GM23338 (cell line): ENCODE measurements around the gene GYPC. TPM values are rescaled to one million over a fixed set of nuclear protein-coding genes. Genes with fewer than 3 reads are reported as not detected.

ENCODE experiments used
- ATAC-seq: fragments of 200-7000 bp; cut with Tn5 transposase; 3 replicates; pipeline ENCODE4 v1.9.1; 2020
- DNase-seq: peaks from one replicate; pipeline ENCODE4 v3.0.0-alpha.2; 2015; ENCODE audit warnings: low spot score
- H2AFZ ChIP-seq: fragments of 200-600 bp; sonication (generic); 2 replicates; pipeline ENCODE4 v1.8.0; 2016; ENCODE audit warnings: antibody characterized with exemption, mild to moderate bottlenecking, moderate library complexity
- H3F3A ChIP-seq: fragments of 200-600 bp; sonication (generic); replicated peaks from 2 replicates; pipeline ENCODE4 v1.8.0; 2017; ENCODE audit warnings: antibody characterized with exemption, mixed run types, low read depth
- H3K27ac ChIP-seq: fragments of 200-600 bp; sonication (generic); 2 replicates; pipeline ENCODE4 v1.6.1; 2016; ENCODE audit warnings: low read depth
- H3K27me3 ChIP-seq: fragments of 200-600 bp; sonication (generic); 2 replicates; pipeline ENCODE4 v1.8.0; 2016; ENCODE audit warnings: mild to moderate bottlenecking, mixed run types, moderate library complexity; ENCODE audit not compliant: insufficient read depth
- H3K36me3 ChIP-seq: fragments of 200-600 bp; sonication (generic); 2 replicates; pipeline ENCODE4 v1.8.0; 2016; ENCODE audit warnings: mild to moderate bottlenecking; ENCODE audit not compliant: insufficient read depth
- H3K4me1 ChIP-seq: fragments of 200-600 bp; sonication (generic); 2 replicates; pipeline ENCODE4 v1.8.0; 2016; ENCODE audit warnings: mild to moderate bottlenecking, moderate library complexity; ENCODE audit not compliant: insufficient read depth
- H3K4me2 ChIP-seq: fragments of 200-600 bp; sonication (generic); 2 replicates; pipeline ENCODE4 v1.7.1; 2017; ENCODE audit warnings: mixed run types
- H3K4me3 ChIP-seq: fragments of 200-600 bp; sonication (generic); 2 replicates; pipeline ENCODE4 v1.6.1; 2016; ENCODE audit warnings: mixed run types
- H3K79me2 ChIP-seq: fragments of 200-600 bp; sonication (generic); replicated peaks from 2 replicates; pipeline ENCODE4 v1.8.0; 2017; ENCODE audit warnings: mild to moderate bottlenecking; ENCODE audit not compliant: insufficient read depth
- H3K9me2 ChIP-seq: fragments of 200-600 bp; sonication (generic); 2 replicates; pipeline ENCODE4 v1.8.0; 2017; ENCODE audit not compliant: insufficient read depth
- H4K20me1 ChIP-seq: fragments of 200-600 bp; sonication (generic); replicated peaks from 2 replicates; pipeline ENCODE4 v1.8.0; 2017; ENCODE audit warnings: mild to moderate bottlenecking; ENCODE audit not compliant: insufficient read depth
- H3K27ac Mint-ChIP-seq: 2 replicates; pipeline ENCODE4 v1.8.0; 2020; ENCODE audit warnings: inconsistent platforms, mild to moderate bottlenecking, moderate library complexity, mixed read lengths
- H3K27me3 Mint-ChIP-seq: 3 replicates; pipeline ENCODE4 v1.8.0; 2022; ENCODE audit warnings: low read depth, mild to moderate bottlenecking, moderate library complexity, mixed read lengths, inconsistent platforms; ENCODE audit not compliant: insufficient read depth, poor library complexity
- H3K36me3 Mint-ChIP-seq: 3 replicates; pipeline ENCODE4 v1.8.0; 2021; ENCODE audit warnings: low read depth, mild to moderate bottlenecking, inconsistent platforms, moderate library complexity, mixed read lengths
- H3K4me1 Mint-ChIP-seq: 3 replicates; pipeline ENCODE4 v1.8.0; 2020; ENCODE audit warnings: mild to moderate bottlenecking, inconsistent platforms, mixed read lengths
- H3K4me3 Mint-ChIP-seq: 3 replicates; pipeline ENCODE4 v1.8.0; 2021; ENCODE audit warnings: moderate library complexity, mild to moderate bottlenecking, inconsistent platforms, mixed read lengths
- H3K9me3 Mint-ChIP-seq: 3 replicates; pipeline ENCODE4 v1.8.0; 2020; ENCODE audit warnings: moderate library complexity, mild to moderate bottlenecking, inconsistent platforms, mixed read lengths
- CREB1 ChIP-seq: fragments of 250-450 bp; sonication (Bioruptor Pico); IDR thresholded peaks from 2 replicates; pipeline ENCODE4 v1.5.0; 2020; ENCODE audit warnings: low read depth, mild to moderate bottlenecking, moderate library complexity
- CTCF ChIP-seq, 2 experiments: fragments of 200-600 bp in 1 of 2; sonication (generic) in 1 of 2; conservative IDR thresholded peaks; 2 replicates each; pipeline versions ENCODE4 v1.5.1 to v1.6.1; 2016 to 2017; ENCODE audit warnings: antibody characterized with exemption in 2 of 2, low read depth in 2 of 2, mild to moderate bottlenecking in 2 of 2, moderate library complexity in 1 of 2
- ETS1 ChIP-seq: IDR thresholded peaks from 2 replicates; pipeline ENCODE4 v1.6.1; 2016; ENCODE audit warnings: antibody characterized with exemption
- EZH2 ChIP-seq: fragments of 200-600 bp; sonication (generic); IDR thresholded peaks from one replicate; pipeline ENCODE4 v1.8.0; 2017; ENCODE audit warnings: antibody characterized with exemption, mild to moderate bottlenecking, low read depth; ENCODE audit not compliant: unreplicated experiment
- EZH2phosphoT487 ChIP-seq: fragments of 200-600 bp; sonication (generic); IDR thresholded peaks from one replicate; pipeline ENCODE4 v1.8.1; 2018; ENCODE audit warnings: antibody characterized with exemption; ENCODE audit not compliant: unreplicated experiment
- NANOG ChIP-seq: IDR thresholded peaks from 2 replicates; pipeline ENCODE4 v1.6.1; 2016; ENCODE audit warnings: antibody characterized with exemption, borderline replicate concordance
- POLR2AphosphoS5 ChIP-seq: IDR thresholded peaks from 2 replicates; pipeline ENCODE4 v1.6.1; 2016; ENCODE audit warnings: antibody characterized with exemption, low read depth
- REST ChIP-seq: IDR thresholded peaks from one replicate; pipeline ENCODE4 v1.6.1; 2018; ENCODE audit warnings: antibody characterized with exemption; ENCODE audit not compliant: unreplicated experiment
- ZNF114 ChIP-seq: fragments of 250-450 bp; sonication (Bioruptor Pico); IDR thresholded peaks from 2 replicates; pipeline ENCODE4 v1.5.0; 2020; ENCODE audit warnings: mild to moderate bottlenecking, moderate library complexity
- ZNF462 ChIP-seq: fragments of 250-450 bp; sonication (Bioruptor Pico); IDR thresholded peaks from 2 replicates; pipeline ENCODE4 v1.5.0; 2020; ENCODE audit warnings: mild to moderate bottlenecking, moderate library complexity
- polyA plus RNA-seq: library from polyadenylated mRNA; unstranded; fragments of >200 nt; fragmentation: Nextera tagmentation; extraction: Ambion mirVana; gene quantifications from 2 replicates; pipeline ENCODE4 v1.2.1, GENCODE V29; 2016
- total RNA-seq: library from RNA; depleted of rRNA; stranded (reverse); fragments of >200 nt; shearing (Covaris generic); gene quantifications from 2 replicates; pipeline ENCODE4 v1.2.3, GENCODE V29; 2014

The GYPC gene
- total and polyA plus RNA-seq, 2 experiments from 2014 or later = 19.6 to 29.7 TPM

- TF ChIP-seq CTCF (conservative IDR thresholded peaks at IDR 0.05; ENCODE audit: low read depth in 2 of 2) (no peak), EZH2phosphoT487 (no peak)
Measured at GRCh38 chr2:126668254-126668653, 12.3 kb downstream of the GYPC start (continued).

- peaks cover 10% of the 10 kb centered on the region; the same call in 2 of the 3 replicates for H3K36me3 Mint-ChIP-seq
- ATAC-seq (no peak), DNase-seq (no peak)
- Histone ChIP-seq H3K36me3 (no peaks in the 10 kb centered on the region), H3F3A (no peaks in the 10 kb centered on the region), H3K4me1 (no peaks in the 10 kb centered on the region), H3K4me2 (no peak overlapping the region), H3K27me3 (no peaks in the 10 kb centered on the region), H3K4me3 (no peak overlapping the region), H3K9me2 (no peaks in the 10 kb centered on the region), H4K20me1 (no peaks in the 10 kb centered on the region), H3K27ac (no peak overlapping the region), H3K79me2 (no peaks in the 10 kb centered on the region; the same call in 1 of the 2 replicates), H2AFZ (no peak overlapping the region)
- no peak overlapping the region for H3K4me3 Mint-ChIP-seq
- H3K9me3 Mint-ChIP-seq = peaks cover 7% of the 10 kb centered on the region
- H3K27ac Mint-ChIP-seq = peak overlapping the region; percentile 48; the same call in 1 of the 2 replicates
- no peaks in the 10 kb centered on the region for H3K27me3 Mint-ChIP-seq
- TF ChIP-seq NANOG = no peak
- no peak for TF ChIP-seq POLR2AphosphoS5
- no peak for TF ChIP-seq CREB1 (CRISPR knock-in tag)
- TF ChIP-seq ZNF462 = no peak
- TF ChIP-seq ZNF114 (CRISPR knock-in tag) = no peak
- no peak for TF ChIP-seq EZH2
- no peak for TF ChIP-seq ETS1
- no peak for TF ChIP-seq REST
- peaks cover 10% of the 10 kb centered on the region; the same call in 2 of the 3 replicates for H3K4me1 Mint-ChIP-seq
Measured at GRCh38 chr2:126669772-126670171, 13.8 kb downstream of the GYPC start.
